GM21367 (cell line): Measurements from ENCODE around the gene COL4A4.

Experiments
- ATAC-seq: cut with Tn5 transposase; IDR thresholded peaks from one replicate; pipeline ENCODE4 v1.9.1; 2021; ENCODE audit not compliant: unreplicated experiment

Gene COL4A4

GRCh38 chr2:227033471-227034148 lies 130.4 kb downstream of the COL4A4 start:
- ATAC-seq: peak; percentile 86

- ATAC-seq: no peak
Observed at GRCh38 chr2:227031379-227031778, 132.6 kb downstream of the COL4A4 start.

- no peak for ATAC-seq
Observed at GRCh38 chr2:227030789-227031188, 133.2 kb downstream of the COL4A4 start.

GRCh38 chr2:227029426-227030105 lies 134.4 kb downstream of the COL4A4 start:
- no peak for ATAC-seq

- peak; percentile 64 for ATAC-seq
Observed at GRCh38 chr2:227025510-227025909, 138.5 kb downstream of the COL4A4 start.

GRCh38 chr2:227022608-227023007 lies 141.4 kb downstream of the COL4A4 start:
- no peak for ATAC-seq

- no peak for ATAC-seq
Observed at GRCh38 chr2:227020416-227020815, 143.6 kb downstream of the COL4A4 start.

GRCh38 chr2:227016894-227017293 lies 147.1 kb downstream of the COL4A4 start:
- no peak for ATAC-seq

- ATAC-seq: no peak
Observed at GRCh38 chr2:227013881-227014280, 150.1 kb downstream of the COL4A4 start.

GRCh38 chr2:227013330-227013729 lies 150.7 kb downstream of the COL4A4 start:
- ATAC-seq: no peak

GRCh38 chr2:227010433-227010832 lies 153.6 kb downstream of the COL4A4 start:
- ATAC-seq: no peak

- no peak for ATAC-seq
Observed at GRCh38 chr2:227007940-227008339, 156.1 kb downstream of the COL4A4 start.

GRCh38 chr2:227007148-227007547 lies 156.9 kb downstream of the COL4A4 start:
- no peak for ATAC-seq

GRCh38 chr2:227006189-227006897 lies 157.7 kb downstream of the COL4A4 start:
- ATAC-seq: no peak

- ATAC-seq: no peak
Observed at GRCh38 chr2:227004482-227004881, 159.5 kb downstream of the COL4A4 start.

GRCh38 chr2:227000123-227000522 lies 163.9 kb downstream of the COL4A4 start:
- ATAC-seq: no peak

- no peak for ATAC-seq
Observed at GRCh38 chr2:226999661-227000060, 164.3 kb downstream of the COL4A4 start.

GRCh38 chr2:226995625-226996041 lies 168.4 kb downstream of the COL4A4 start:
- peak; percentile 49 for ATAC-seq

GRCh38 chr2:226994775-226995174 lies 169.2 kb downstream of the COL4A4 start:
- ATAC-seq: no peak

GRCh38 chr2:226993171-226993570 lies 170.8 kb downstream of the COL4A4 start:
- ATAC-seq: no peak

GRCh38 chr2:226991663-226992062 lies 172.3 kb downstream of the COL4A4 start:
- no peak for ATAC-seq

- no peak for ATAC-seq
Observed at GRCh38 chr2:226985583-226985946, 178.4 kb downstream of the COL4A4 start.
